GM18498 (cell line): Measurements from ENCODE around the gene RIPK4.

ENCODE experiments used
- ATAC-seq: cut with Tn5 transposase; IDR thresholded peaks from one replicate; pipeline ENCODE4 v1.9.1; 2021; ENCODE audit warnings: mild to moderate bottlenecking, moderate library complexity; ENCODE audit not compliant: unreplicated experiment

Gene RIPK4

GRCh38 chr21:41769933-41770332, 3.1 kb upstream of the RIPK4 start:
- no peak for ATAC-seq

DNA sequence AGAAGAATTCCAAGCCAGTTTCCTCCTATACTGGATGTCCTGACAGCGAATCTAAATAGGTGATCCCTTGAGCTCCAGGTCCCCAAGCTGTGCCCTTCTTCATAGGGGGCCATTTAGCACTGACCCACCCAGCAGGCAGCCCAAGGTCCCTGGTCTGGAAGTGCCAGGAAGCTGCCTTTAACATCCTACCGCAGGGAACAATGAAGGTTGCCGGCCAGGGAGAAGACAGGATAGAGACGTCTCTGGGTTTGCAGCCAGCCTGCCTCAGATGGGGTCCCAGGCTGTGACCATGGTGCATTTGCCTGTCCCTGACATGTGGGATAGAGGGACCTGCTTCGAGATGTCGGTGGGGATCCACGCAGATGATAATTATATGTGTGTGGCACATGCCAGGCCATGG, 2.7 kb upstream of the RIPK4 start:
- no peak for ATAC-seq

DNA sequence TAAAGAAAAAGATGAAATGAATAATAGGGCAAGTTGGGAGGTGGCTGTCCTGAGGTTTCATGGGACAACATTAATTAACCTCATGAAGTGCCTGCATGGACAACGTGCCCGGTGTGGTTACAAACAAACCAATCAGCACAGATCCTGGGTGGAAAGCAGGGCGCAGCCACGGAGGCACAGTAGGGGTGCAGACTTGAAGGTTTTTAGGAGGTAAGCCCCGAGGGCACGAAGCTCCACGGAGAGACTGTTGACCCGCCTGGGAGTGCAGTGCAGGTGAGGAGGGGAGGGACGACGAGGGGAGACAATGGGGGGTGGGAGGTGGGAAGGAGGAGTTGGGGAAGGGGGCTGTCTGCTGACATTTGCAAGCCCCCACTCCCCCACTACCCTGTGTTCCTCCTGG, 2.3 kb upstream of the RIPK4 start:
- ATAC-seq = no peak

DNA sequence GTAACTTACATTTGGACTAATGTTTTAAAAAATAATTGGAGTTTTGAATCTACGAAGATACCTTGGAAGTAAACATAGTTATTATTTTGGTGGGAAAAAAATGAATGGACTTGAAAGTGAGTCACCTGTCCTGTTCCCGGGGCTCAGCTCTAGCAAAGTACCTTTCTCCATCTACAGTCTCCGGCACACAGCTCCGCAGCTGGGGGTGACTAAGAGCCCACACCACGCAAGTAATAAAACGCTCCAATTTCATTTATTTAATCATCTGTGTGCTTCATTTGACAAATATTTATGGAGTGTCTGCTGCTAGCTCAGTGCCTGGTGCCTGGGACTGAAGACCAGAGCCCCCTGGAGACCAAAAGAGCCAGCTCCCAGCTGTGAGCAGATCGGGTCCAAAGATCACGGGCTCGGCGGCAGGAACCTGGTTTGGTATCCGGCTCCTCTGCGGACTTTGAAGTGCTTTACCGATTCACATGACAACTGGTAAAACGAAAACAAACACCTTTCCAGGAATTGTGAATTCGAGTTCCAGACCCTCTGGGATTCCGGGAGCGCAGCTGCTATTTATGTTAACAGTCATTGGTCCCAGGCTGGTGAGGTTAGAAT, 1.7 kb upstream of the RIPK4 start:
- no peak for ATAC-seq

GRCh38 chr21:41767606-41768436, 969 bp upstream of the RIPK4 start:
- no peak for ATAC-seq

GRCh38 chr21:41765973-41766882, 624 bp downstream of the RIPK4 start:
- no peak for ATAC-seq

DNA sequence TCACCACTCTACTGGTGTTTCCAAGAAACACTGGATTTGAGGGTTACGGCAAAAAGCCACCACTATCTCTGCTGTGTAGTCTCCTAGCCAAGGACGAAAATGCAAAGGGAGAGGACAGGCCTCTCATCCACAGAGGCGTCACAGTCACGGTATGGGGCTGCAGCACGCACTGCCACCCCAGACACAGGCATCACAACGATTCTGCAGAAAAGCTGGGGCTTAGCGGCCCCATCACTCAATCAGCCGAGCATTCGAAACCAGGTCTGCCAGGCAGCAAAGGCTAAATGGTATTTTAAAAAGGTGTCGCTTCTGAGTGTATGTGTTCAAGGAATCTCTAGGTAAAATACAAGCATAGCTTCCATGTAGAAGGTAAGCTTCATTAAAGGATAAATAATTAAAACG, 1.4 kb downstream of the RIPK4 start:
- no peak for ATAC-seq

GRCh38 chr21:41764558-41765419, 2.1 kb downstream of the RIPK4 start:
- ATAC-seq = no peak

DNA sequence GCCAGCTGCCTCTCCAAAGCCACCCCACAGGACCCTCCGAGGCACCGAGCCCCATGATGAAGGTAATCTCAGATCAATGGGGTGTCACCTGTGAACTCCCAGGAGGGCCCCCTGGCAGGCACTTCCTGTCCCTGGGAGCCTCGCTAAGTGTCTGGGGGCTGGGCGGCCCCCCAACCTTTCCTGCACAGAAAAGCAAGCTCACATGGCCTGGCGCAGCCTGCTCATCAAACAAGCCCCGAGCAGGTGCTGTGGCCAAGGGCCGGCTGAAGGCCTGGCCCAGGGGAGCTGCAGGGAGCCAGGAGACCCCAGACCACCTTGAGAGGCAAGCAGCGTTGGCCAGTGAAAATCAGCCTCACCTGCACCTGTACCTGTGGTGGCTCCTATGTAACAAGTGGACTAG, 2.9 kb downstream of the RIPK4 start:
- ATAC-seq = no peak

DNA sequence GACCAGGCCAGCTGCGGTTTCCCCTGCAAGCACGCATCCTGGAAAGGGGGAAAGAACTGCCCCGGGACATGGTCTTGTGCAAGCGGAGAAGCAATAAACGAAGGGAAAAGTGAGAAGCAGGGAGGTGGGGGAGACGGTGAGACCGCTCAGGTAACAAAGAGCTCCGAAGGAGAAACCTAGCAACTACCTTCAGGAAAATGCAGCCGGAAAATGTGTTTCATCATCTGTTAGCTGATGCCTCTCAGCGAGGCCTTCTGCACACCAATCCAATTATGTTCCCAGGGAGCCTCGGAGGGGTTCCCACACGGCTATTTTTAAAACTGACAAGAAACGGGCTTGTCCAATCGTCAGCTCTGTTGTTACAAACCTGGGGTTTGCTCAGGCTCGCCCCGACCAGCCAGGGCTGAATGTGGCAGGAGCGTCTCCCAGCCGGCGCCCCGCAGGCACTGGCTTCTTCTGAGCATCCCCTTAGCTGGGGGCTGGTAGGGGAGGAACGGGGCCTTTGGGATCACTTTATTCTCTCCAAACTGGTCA, 3.4 kb downstream of the RIPK4 start:
- no peak for ATAC-seq

- ATAC-seq = no peak
Measured at GRCh38 chr21:41762753-41763152, 4.1 kb downstream of the RIPK4 start.

GRCh38 chr21:41761934-41762635, 4.8 kb downstream of the RIPK4 start:
- no peak for ATAC-seq

GRCh38 chr21:41761211-41761933, 5.5 kb downstream of the RIPK4 start:
- no peak for ATAC-seq

- no peak for ATAC-seq
Measured at GRCh38 chr21:41760411-41760810, 6.4 kb downstream of the RIPK4 start.

- ATAC-seq = no peak
Measured at GRCh38 chr21:41759926-41760325, 6.9 kb downstream of the RIPK4 start.

DNA sequence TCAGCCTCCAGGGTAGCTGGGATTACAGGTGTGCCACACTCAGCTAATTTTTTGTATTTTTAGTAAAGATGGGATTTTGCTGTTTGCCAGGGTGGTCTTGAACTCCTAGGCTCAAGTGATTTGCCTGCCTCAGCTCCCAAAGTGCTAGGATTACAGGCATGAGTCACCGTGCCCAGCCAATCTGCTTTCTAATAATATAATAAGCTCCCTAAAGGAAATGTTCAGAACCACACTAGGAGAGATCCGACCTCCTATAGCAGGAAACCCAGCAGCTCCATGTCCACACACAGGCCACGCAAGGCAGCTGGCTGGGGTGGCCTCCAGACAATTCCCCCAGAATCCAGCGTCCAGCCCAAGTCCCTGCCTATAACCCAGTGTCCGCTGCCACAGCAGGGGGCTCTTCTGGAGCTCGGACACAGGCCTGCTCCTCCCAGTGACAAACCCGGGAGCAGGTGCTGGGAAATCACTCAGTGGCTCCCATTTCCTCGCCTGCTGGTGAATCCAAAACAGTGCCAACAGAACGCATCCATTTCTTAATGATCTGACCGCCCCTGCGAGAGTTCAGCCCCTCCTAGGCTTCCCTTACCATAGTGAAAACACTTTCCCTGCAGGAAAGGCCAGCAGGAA, 7.5 kb downstream of the RIPK4 start:
- ATAC-seq = no peak

DNA sequence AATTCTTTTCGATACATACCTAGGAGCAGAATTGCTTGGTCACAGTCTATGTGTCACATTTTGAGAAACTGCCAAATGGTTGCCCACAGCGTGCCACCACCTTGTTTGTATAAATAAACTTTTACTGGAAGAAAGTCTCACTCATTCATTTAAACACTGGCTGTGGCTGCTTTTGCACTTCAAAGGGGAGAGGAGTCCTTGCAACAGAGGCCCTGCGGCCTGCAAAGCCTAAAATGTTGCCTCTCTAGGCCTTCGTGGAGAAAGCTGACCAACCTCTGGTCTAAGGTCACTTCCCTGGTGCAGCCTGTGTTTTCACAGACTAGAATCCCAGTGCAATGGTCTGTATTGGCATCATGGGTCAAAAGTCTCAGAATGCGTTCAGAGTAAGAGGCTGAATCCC, 8.3 kb downstream of the RIPK4 start:
- no peak for ATAC-seq

DNA sequence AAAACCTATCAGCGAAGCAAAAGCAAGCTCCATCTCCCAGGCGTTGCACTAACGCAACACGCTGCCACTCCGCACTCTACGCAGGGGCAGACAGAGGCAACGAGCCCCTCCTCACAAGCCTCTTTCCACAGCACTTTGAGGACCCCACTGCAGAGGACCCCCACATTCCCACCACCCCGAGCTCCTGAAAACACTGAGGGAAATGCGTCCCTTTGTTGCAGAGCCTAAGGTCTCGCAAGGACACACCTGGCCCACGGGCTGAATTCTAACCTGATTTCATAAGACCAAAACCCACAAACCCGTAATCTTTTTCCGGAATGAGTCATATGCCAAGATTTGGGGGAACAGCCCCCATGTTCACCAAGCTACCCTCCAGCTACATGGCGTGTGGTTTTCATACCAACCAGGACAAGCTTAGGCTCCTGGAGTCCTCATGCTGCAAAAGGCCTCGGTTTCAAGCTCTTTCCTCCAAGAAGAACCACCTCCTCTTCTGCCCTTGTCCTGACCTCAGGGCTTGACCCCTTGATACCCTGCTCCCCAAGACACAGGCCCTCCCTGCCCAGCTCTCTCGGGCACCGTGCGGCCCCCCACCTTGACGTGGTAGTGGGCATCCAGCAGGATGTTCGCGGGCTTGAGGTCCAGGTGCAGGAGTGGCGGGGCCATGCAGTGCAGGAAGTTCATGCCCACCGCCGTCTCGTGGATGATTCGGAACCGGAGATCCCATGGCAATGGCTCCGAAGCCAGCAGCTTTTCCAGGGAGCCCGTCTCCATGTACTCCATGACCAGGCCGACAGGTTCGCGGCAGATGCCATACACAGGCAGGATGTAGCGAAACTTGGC, 10.7 kb downstream of the RIPK4 start:
- no peak for ATAC-seq
